Activated CD4-positive, alpha-beta T cell treated with anti-CD3 and anti-CD28 coated beads, Interleukin-10, Interleukin-2, amounts not matched to agents 100 ng/mL and 50 ng/mL, durations not matched to agents 16 hours and 8 hours (primary cell): Measurements from ENCODE around the gene EVI2A.

Experiments
- DNase-seq: peaks from one replicate; pipeline ENCODE4 v3.0.0-alpha.2; 2020

Gene EVI2A

DNA sequence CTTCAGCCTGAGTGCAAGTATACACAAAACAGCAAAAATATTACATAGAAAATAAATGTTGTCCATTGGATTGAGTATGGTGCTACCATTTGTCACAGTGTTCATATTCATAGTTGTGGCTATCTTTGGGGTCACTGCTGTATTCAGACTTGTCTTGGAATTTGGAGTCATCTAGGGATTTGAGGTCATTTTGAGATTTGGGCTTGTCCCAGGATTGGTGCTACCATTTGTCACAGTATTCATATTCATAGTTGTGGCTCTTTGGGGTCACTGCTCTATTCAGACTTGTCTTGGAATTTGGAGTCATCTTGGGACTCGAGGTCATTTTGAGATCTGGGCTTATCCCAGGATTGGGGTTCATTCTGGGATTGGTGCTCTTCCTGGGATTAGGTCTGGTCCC lies 49.2 kb downstream of the EVI2A start:
- DNase-seq = no peak

DNA sequence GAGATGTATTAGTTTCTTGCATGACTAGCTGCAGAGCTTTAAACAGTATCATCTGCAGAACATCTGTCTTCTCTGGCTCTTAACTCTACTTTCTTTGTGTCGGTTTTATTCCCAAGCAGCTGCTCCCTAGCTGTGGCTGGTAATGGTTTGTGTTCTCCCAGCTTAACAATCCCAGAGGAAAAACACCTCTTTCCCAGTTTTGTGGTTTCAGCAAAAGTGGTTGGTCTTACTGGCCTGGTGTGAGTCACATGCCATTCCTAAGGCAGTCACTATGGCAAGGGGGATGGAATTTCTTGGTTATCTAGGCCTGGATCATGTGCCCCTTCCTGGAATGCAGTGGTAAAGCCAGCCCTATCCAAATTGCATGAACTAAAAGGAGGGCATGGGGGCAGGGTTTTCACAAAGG lies 51.8 kb downstream of the EVI2A start:
- no peak for DNase-seq

DNA sequence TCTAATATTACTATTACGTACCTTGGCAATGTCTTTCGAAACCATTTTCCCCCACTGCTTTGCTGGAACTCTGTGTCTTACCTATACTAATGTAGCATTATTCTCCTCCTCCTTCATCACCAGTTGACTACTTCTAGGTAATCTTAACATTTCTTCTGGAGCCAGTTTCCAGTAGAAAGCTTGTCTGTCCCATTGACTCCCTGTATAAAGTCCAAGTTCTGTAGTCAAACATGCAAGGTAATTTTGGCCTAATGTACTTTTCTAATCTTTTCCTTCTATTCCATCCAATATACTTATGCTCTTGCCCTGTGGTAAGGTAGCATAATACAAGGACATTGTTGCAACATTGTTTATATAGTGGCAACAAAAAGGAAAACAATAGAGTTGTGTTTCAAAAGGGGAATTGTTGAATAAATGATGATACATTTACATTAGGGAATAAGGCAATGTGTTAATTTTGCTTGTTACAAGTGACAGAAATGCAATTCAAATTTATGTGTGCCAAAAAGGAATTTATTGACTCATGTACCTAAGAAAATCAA lies 52.3 kb downstream of the EVI2A start:
- DNase-seq = no peak
